ENCODE data around the gene GPATCH2L.

GRCh38 chr14:76104802-76105355, 46.8 kb upstream of the GPATCH2L start:
- TF ChIP-seq FOXP2 (optimal IDR thresholded peaks at IDR 0.05; ENCODE audit: control extremely low read depth, extremely low read length, insufficient read depth) (no peak), EZH2 (IDR thresholded peaks at IDR 0.05) (no peak), POLR2AphosphoS5 (IDR thresholded peaks at IDR 0.05; ENCODE audit: borderline replicate concordance, low read depth, low read length) (no peak)
